HG03469 (cell line): ENCODE results near the gene TTYH1.

Source experiments
- ATAC-seq: cut with Tn5 transposase; IDR thresholded peaks from one replicate; pipeline ENCODE4 v1.9.1; 2021; ENCODE audit warnings: mild to moderate bottlenecking, moderate library complexity, moderate number of reproducible peaks; ENCODE audit not compliant: unreplicated experiment

TTYH1 gene

DNA sequence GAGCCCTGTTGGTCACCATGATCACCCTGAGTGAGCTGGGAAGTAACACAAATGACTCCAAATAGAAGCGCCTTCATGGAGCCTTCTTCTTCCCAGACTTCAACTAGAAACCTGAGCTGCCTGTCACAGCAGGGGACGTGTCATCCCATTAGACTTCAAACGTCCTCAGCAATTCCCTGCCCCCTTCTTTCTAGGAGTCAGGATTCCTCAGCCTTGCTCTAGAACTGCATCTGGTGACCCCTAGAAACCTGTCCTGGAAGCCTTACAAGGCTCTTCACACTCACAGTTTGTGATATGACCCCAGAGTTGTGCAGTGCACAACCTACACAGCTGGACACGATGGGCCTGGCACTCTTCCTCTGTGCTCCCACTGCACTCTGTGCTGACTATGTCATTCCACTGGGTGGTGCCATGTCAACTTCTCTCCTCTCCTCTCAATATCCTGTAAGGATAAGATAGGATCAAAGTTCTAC lies 23.6 kb upstream of the TTYH1 start:
- no peak for ATAC-seq

GRCh38 chr19:54392105-54392504 lies 23.2 kb upstream of the TTYH1 start:
- ATAC-seq = no peak

DNA sequence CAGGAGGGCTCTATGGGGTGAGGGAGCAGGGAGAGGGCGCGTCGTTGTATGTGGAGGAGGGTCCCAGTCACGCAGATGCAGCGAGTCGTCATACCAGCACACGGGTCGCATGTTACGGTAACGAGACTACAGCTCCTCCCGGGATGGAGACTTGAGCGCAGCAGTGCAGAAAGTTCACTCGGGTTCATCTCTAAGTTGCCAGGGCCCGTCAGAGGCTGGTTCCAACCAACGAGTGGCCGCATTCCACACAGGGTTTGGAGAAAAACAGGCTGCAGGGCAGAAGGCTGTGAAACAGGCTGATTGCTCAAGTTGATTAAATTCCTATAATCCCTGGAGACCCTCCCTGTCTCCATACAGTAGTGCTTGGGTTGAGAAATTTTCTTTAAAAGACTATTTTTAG lies 21.9 kb upstream of the TTYH1 start:
- ATAC-seq = no peak

GRCh38 chr19:54395685-54396084 lies 19.6 kb upstream of the TTYH1 start:
- ATAC-seq = no peak

DNA sequence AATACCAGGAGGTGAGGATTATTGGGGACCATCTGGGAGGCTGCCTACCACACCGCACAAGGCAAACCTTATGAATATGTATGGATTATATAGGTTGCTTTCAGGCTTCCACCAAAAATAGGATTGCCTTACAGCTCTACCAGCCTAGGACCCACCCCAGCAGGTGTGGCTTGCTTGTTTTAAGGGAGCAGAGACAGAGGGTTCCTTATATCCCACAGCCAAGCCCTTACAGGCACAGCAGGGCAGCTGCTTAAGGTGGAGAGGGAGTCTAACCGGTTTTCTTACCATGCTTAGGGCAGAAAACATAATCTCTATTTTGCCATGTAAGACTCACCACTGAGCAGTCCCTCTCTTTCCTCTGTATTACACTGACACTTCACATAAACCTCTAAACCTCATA lies 16.1 kb upstream of the TTYH1 start:
- no peak for ATAC-seq

GRCh38 chr19:54400913-54401312 lies 14.4 kb upstream of the TTYH1 start:
- ATAC-seq = no peak

DNA sequence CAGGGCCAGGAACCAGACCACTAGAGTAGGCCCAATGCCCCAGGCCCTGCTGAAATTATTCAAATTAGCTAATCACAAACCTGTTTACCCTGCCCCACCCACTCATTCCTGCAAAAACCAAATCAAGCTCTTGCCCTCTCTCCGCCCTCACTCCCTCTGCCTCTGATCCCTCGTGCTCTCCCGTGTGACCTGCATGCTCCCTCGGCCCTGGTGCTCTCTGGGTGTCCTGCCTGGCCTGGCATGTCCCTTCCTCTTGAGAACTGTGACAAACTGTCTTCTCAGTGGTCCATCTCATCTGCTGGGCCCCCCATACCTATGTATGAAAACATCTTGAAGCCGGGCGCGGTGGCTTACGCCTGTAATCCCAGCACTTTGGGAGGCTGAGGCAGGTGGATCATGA lies 12.2 kb upstream of the TTYH1 start:
- no peak for ATAC-seq

DNA sequence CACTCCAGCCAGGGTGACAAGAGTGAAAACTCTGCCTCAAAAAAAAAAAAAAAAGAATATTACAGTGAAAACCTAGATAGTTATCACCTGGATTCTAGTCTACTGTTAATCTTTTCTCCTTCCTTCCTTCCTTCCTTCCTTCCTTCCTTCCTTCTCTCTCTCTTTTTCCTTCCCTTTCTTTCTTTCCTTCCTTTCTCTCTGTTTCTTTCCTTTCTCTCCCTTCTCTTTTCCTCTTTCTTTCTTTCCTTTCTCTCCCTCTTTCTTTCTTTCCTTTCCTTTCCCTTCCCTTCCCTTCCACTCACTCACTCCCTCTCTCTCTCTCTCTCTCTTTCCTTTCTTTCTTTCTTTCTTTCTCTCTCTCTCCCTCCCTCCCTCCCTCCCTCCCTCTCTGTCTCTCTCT lies 9.6 kb upstream of the TTYH1 start:
- no peak for ATAC-seq

DNA sequence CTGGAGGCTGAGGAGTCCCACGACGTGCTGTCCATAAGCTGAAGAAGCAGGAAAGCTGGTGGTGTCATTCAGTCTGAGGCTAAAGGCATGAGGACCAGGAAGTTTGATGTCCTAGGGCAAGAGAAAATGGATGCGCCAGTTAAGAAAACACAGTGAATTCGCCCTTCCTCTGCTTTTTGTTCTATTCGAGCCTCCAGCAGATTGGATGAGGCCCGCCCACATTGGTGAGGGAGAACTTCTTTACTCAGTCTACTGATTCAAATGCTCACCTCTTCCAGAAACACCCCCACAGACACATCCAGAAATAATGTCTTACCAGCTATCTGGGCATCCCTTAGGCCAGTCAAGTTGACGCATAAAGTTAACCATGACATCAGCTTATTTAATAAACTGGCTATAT lies 7.5 kb upstream of the TTYH1 start:
- ATAC-seq = no peak

- no peak for ATAC-seq
Observed at GRCh38 chr19:54408456-54409026, 6.7 kb upstream of the TTYH1 start.

- no peak for ATAC-seq
Observed at GRCh38 chr19:54411033-54411432, 4.2 kb upstream of the TTYH1 start.

- no peak for ATAC-seq
Observed at GRCh38 chr19:54412877-54413276, 2.4 kb upstream of the TTYH1 start.

DNA sequence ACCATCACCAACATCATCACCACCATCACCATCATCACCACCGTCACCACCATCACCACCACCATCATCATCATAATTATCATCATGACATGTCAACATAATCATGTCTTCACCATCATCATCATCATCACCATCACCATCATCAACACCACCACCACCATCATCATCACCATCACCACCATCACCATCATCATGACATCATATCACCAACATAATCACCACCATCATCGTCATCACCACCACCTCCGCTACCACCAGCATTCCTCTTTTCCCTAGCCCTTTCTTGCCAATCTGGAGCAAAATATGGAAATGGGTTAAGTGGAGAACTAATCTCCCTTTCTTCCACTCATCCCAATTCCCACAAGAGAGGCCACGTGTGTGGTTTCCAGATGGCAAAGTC lies 1.1 kb upstream of the TTYH1 start:
- ATAC-seq = no peak

GRCh38 chr19:54415901-54416673 lies 823 bp downstream of the TTYH1 start:
- ATAC-seq = no peak

DNA sequence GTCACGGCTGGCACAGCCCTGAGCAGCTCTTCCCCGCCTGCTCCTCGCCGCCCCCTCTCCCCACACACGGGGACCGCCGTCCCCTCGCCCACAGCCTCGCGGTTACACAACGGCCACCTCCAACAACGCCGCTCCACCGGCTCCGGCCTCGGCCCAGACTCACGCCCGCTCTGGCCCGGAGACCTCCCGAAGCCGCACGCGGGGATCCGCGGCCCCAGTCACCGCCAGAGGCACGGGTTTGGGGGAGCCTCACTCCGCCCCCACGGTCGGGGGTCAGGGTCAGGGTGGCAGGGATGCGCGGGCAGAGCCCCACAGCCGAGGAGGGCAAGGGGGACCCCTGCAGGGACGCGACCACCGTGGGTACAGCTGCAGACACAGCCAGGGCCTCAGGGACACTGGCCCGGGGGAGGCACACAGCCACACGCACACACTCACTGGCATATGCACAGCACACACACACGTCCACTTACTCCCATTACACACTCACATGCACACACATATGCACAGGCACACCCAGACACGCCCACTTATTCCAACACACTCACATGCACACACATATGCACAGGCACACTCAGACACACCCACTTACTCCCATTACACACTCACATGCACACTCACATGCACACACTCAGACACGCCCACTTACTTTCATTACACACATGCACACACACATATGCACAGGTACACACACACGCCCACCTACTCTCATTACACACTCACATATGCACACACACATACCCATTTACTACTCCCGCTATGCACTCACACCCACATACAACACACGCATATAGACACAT lies 1.6 kb downstream of the TTYH1 start:
- ATAC-seq = no peak

GRCh38 chr19:54418030-54418929 lies 3.0 kb downstream of the TTYH1 start:
- ATAC-seq = no peak

DNA sequence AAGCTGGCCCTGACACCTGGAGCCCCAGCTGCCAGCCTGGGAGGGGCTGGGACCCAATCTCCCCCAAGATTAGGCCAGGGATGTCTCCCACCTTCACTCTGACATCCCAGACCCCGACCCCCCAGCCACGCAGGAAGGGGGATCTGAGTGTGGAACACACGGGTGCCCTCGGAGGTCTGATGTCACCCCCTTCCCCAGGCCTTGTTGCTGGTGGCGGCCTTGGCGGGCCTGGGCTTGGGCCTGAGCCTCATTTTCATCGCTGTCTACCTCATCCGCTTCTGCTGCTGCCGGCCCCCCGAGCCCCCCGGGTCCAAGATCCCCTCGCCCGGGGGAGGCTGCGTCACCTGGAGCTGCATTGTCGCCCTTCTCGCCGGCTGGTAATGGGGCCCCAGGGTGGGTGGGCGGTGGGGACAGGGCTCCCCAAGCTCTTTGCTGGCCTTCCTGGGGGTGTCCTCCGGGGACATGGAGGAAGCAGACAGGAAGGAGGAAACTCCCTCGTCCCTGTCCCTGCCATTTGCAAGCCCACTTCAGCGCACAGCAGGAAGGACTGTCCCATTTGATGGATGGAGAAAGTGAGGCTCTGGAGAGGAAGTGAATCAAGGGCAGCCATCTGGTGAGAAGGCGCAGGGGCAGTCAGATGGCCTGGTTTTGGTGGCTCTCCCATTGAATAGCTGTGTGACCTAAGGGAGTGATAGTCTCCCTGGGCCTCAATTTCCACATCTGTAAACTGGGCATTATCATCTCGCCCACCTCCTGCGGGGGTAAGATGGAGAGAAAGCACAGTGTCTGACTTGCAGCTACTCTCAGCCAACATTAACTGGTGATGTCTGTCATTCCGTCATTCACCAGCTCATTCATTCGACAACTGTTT lies 3.9 kb downstream of the TTYH1 start:
- ATAC-seq = no peak

GRCh38 chr19:54420068-54420382 lies 4.8 kb downstream of the TTYH1 start:
- no peak for ATAC-seq

DNA sequence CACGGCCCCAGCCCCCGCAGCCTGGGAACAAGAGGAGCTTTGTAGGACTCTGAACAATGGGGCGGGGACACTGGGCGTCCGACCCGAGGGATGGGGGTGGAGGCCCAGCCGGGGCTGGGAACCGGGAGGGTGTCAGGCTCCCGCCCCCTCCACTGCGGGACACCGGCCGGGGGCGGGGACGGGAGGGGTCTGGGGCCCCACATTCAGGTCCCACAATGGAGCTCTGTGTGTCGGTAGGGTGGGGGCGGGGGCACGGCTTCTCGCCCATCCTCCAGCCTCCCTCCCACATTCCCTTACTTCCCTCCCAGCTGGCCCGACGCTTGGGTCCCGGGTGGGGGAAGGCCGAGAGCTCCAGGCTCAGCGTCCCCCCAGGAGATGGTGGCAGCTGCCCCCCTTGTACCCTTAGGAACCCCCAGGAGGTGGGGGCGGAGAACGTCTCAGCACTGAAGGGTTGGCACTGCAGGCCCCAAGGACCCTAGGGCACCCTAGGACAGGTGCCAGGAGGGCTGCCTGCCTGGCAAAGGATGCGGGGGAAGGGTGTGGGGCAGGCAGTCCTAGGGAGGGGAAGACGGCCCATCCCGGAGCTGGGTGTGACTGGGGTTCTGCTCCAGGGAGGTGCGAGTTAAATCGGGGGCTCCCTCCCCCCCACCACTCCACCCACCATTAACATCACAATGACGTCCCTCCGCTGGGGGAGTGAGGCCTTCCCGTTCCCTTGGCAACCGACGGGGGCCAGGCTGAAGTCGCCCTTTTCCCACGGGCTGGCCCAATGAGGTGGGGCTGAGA lies 5.3 kb downstream of the TTYH1 start:
- no peak for ATAC-seq
